ENCODE measurements around the gene CPNE5. TPM values are rescaled to one million over a fixed set of nuclear protein-coding genes. Genes with fewer than 3 reads are reported as not detected.

Gene CPNE5
- total RNA-seq, 1 donor from 2014 or later: 0.65 TPM

DNA sequence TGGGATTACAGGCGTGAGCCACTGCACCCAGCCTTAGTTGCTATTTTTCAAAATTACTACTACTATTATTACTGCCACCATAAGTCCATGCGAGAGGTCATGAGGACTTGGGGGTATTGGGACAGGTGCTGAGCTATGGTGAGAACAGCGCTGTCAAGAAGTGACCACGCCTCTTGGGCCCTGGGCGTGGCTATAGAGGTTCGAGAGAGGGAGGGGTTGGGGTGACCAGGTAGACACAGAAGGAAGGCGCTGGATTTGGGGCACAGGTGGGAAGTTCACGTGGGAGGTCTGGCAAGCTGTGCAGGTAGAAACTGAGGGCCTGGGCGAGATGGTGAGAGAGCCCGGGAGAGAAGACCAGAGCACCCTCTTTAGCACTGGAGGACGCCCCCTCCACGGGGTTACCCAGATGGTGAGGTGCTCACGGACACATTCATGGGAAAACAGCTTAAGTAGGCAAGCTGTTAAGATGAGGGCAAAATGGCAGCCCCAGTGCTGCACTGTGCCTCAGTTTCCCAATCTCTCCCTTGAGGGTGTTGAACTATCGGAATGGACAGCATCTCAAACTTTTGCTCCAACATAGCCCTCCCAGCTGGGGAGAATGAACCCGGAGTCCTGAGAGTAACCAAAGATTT lies 80.6 kb downstream of the CPNE5 start:
- peaks cover 2% of the 10 kb centered on the region for H3K36me3 Mint-ChIP-seq (ENCODE audit: low read depth)
- no peak overlapping the region for H3K4me3 Mint-ChIP-seq
- DNase-seq: no peak
- H3K27ac Mint-ChIP-seq: peak overlapping the region; percentile 50
- intact Hi-C loops (cut with micrococcal nuclease): loop anchor here (1.0 to 5.0 kb wide), 6 partner anchors 36 to 335 kb away; partner anchors contain the start of gene STK38
- no peaks in the 10 kb centered on the region for H3K9me3 Mint-ChIP-seq
- H3K4me1 Mint-ChIP-seq: peaks cover 53% of the 10 kb centered on the region
- H3K27me3 Mint-ChIP-seq: no peaks in the 10 kb centered on the region

DNA sequence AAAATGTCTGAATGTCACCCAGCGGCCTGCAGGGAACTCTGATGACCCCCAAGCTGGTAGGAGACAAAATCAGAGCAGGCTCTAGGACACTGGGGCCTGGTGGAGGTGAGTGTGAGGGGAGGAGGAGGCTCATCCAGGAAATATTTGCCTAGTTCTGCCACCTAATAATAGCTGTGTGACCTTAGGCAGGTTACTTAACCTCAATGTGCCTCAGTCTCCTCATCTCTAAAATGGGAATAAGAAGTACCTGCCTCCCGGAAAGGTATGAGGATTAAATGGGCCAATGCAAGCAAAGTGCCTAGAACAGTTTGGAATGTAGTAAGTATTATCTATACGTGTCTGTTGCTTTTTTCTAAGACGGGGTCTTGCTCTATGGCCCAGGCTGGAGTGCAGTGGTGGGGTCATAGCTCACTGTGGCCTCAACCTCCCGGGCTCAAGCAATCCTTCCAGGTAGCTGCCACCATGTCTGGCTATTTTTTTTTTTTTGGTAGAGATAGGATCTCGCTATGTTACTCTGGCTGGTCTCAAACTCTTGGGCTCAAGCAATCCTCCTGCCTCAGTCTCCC lies 81.2 kb downstream of the CPNE5 start:
- H3K4me3 Mint-ChIP-seq: no peak overlapping the region
- H3K4me1 Mint-ChIP-seq: peaks cover 59% of the 10 kb centered on the region
- intact Hi-C loops (cut with micrococcal nuclease): loop anchor here (5.0 kb wide), 2 partner anchors 36 to 211 kb away; partner anchors contain the start of gene STK38
- no peak for DNase-seq
- H3K36me3 Mint-ChIP-seq (ENCODE audit: low read depth): peaks cover 2% of the 10 kb centered on the region
- no peak overlapping the region for H3K27ac Mint-ChIP-seq
- H3K27me3 Mint-ChIP-seq: no peaks in the 10 kb centered on the region
- no peaks in the 10 kb centered on the region for H3K9me3 Mint-ChIP-seq

DNA sequence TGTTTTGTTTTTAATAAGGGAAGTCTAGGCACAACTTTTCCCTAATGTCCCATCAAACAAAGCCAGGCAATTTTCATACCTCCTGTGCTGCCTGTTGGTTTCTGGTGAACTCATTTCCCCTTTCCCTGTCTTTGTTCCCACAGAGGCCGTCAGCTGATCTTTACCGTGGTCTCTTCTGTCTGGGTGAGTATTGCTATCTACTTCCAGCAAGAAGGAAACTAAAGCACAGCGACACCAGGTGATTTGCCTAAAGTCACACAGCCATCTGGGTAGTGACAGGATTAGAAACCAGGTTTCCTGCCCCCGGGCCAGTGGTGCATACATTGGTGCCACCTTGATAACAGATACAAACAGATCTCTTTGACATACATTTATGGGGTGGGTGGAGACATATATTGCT lies 82.0 kb downstream of the CPNE5 start:
- Mint-ChIP-seq H3K9me3 (no peaks in the 10 kb centered on the region), H3K4me3 (no peak overlapping the region), H3K4me1 (peaks cover 66% of the 10 kb centered on the region)

GRCh38 chr6:36756786-36757185 lies 82.5 kb downstream of the CPNE5 start:
- Mint-ChIP-seq H3K4me1 (peaks cover 68% of the 10 kb centered on the region), H3K36me3 (ENCODE audit: low read depth) (peaks cover 2% of the 10 kb centered on the region), H3K27me3 (no peaks in the 10 kb centered on the region), H3K4me3 (peak overlapping the region; percentile 83), H3K27ac (peak overlapping the region; percentile 89), H3K9me3 (no peaks in the 10 kb centered on the region)
- no peak for DNase-seq
- intact Hi-C loops (cut with micrococcal nuclease): loop anchor here (5.0 kb wide), 2 partner anchors 34 to 209 kb away; partner anchors contain the start of gene STK38

More for the DNA sequence above, 82.0 kb downstream of the CPNE5 start:
- Mint-ChIP-seq H3K27ac (peak overlapping the region; percentile 4), H3K27me3 (no peaks in the 10 kb centered on the region), H3K36me3 (ENCODE audit: low read depth) (peaks cover 2% of the 10 kb centered on the region)
- peak; percentile 74 for DNase-seq
- intact Hi-C loops (cut with micrococcal nuclease): loop anchor here (5.0 kb wide), 2 partner anchors 35 to 210 kb away; partner anchors contain the start of gene STK38

GRCh38 chr6:36755435-36756348 lies 83.6 kb downstream of the CPNE5 start:
- H3K27me3 Mint-ChIP-seq: no peaks in the 10 kb centered on the region
- H3K36me3 Mint-ChIP-seq (ENCODE audit: low read depth): peaks cover 2% of the 10 kb centered on the region
- peak; percentile 93 for DNase-seq
- peaks cover 73% of the 10 kb centered on the region for H3K4me1 Mint-ChIP-seq
- intact Hi-C loops (cut with micrococcal nuclease): loop anchor here (1.0 to 5.0 kb wide), 4 partner anchors 33 to 208 kb away; partner anchors contain the start of gene STK38
- H3K4me3 Mint-ChIP-seq: peak overlapping the region; percentile 83
- no peaks in the 10 kb centered on the region for H3K9me3 Mint-ChIP-seq
- H3K27ac Mint-ChIP-seq: peak overlapping the region; percentile 89

DNA sequence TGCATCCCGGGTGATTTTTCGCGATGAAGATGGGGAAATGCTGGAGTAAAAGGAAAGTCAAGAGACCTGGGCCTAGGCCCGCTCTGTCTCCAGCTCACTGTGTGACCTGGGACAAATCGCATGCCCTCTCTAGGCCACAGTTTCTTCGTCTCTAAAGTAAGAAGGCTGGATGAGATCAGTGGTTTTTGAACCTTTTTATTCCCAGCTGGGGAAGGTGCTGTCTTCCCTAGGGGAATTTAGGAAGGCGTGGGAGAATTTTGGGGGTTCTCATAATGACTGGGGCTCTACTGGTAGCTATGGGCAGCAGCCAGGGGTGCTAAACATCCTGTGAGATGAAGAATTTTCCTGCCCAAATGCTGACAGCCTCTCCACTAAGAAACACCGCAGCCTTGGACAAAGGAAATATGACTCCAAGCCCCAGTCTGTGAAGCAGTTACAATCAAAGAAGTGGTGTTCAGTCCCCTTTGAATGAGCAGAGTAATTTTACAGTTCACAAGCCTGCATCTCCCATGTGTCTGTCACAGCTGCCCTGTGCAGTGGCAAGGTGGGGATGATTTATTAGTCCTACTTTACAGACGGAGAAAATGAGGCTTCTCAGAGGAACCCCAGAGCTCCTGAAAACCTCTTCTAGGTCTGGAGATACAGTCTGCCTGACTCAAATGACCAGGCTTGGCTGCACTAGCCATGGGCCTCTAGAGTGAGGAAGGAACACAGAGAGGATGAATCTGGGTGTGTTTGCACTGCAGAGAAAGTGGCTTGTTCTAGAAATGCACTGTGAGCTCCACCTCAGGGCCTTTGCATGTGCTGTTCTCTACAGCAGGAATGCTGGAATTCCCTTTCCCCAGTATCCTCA lies 84.4 kb downstream of the CPNE5 start:
- Mint-ChIP-seq H3K27me3 (no peaks in the 10 kb centered on the region), H3K4me3 (peak overlapping the region; percentile 83), H3K9me3 (no peaks in the 10 kb centered on the region), H3K4me1 (peaks cover 73% of the 10 kb centered on the region), H3K27ac (peak overlapping the region; percentile 89), H3K36me3 (ENCODE audit: low read depth) (peaks cover 2% of the 10 kb centered on the region)
- intact Hi-C loops (cut with micrococcal nuclease): loop anchor here (1.0 to 5.0 kb wide), 4 partner anchors 33 to 208 kb away; partner anchors contain the start of gene STK38
- no peak for DNase-seq

DNA sequence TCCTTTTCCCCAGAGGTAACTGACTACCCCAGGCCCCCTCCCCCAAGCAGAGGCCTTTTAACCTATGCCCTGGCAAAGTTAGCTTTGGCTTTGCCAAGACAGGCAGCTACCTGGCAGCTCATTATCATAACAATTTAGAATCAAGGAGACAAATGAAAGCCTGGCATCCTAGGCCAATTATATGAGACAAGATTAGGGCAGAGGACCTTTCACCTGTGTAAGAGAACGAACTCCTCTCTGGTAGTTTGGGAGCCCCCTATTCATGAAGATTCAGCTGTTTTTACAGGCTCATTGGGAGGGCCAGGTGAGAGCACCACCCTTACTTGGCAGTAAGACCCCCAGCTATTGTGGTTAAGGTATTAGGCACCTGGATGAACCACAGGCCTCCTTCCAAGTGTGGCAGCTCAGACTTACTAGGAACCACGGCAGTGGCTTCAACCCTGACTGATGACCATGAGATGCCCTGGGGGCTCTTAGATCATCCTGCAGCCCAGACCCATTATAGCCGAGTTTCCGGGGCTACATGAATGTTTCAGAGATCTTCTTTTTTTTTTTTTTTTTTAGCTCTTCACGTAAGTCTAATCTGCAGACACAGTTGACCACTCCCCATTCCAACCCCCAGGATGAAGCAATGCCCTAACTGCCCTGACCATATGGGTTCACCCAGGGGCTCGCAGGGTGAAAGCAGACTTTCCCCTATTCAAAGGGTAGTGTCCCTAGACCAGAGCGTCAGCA lies 85.4 kb downstream of the CPNE5 start:
- Mint-ChIP-seq H3K27me3 (no peaks in the 10 kb centered on the region), H3K4me1 (peaks cover 67% of the 10 kb centered on the region), H3K27ac (peak overlapping the region; percentile 89), H3K36me3 (ENCODE audit: low read depth) (peaks cover 2% of the 10 kb centered on the region), H3K4me3 (no peak overlapping the region), H3K9me3 (peaks cover 4% of the 10 kb centered on the region)
- intact Hi-C loops (cut with micrococcal nuclease): no loop called here
- no peak for DNase-seq

GRCh38 chr6:36752886-36753506 lies 86.2 kb downstream of the CPNE5 start:
- Mint-ChIP-seq H3K9me3 (peaks cover 4% of the 10 kb centered on the region), H3K36me3 (ENCODE audit: low read depth) (peaks cover 2% of the 10 kb centered on the region), H3K4me1 (peaks cover 60% of the 10 kb centered on the region), H3K4me3 (no peak overlapping the region), H3K27me3 (no peaks in the 10 kb centered on the region), H3K27ac (peak overlapping the region; percentile 92)
- intact Hi-C loops (cut with micrococcal nuclease): loop anchor here (1.0 kb wide), 1 partner anchor 18 kb away; no protein-coding TSS in a partner anchor
- peak; percentile 66 for DNase-seq

DNA sequence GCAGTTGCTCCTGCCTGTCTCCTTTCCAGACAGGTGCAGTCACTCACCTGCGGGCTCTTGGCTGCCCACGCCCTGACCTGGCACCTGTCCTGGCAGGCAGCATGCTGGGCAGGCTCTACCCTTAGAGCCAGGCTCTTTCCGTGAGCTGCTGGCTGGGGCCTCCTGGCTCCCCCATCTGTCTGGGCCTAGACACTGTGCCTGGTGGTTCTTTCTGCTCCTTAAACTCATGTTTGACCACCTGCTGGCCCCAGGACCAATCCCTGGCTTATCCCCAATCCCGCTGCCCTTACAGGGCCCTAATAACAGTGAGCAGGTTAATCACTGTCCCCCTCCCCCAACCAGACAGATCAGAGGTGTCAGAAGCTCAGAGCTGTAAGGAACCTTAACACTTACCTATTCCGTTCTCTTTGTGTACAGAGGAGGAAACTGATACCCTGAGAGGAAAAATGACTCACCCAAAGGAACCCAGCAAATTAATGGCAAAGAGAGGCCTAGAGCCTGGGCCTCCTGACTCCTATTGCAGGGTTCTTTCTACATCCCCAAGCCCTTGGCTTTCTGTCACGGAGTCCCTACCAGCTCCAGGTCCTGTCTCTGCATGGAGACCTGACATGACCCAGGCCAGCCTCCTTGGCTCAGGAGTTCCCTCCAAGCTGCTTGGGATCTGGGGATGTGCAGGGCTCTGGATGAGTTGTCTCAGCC lies 86.9 kb downstream of the CPNE5 start:
- Mint-ChIP-seq H3K27ac (peak overlapping the region; percentile 92), H3K4me1 (peaks cover 56% of the 10 kb centered on the region), H3K4me3 (peak overlapping the region; percentile 57), H3K36me3 (ENCODE audit: low read depth) (peaks cover 2% of the 10 kb centered on the region), H3K27me3 (no peaks in the 10 kb centered on the region), H3K9me3 (peaks cover 4% of the 10 kb centered on the region)
- peak; percentile 73 for DNase-seq
- intact Hi-C loops (cut with micrococcal nuclease): loop anchor here (1.0 kb wide), 1 partner anchor 17 kb away; no protein-coding TSS in a partner anchor

GRCh38 chr6:36751833-36752186 lies 87.4 kb downstream of the CPNE5 start:
- peaks cover 4% of the 10 kb centered on the region for H3K9me3 Mint-ChIP-seq
- H3K27me3 Mint-ChIP-seq: no peaks in the 10 kb centered on the region
- intact Hi-C loops (cut with micrococcal nuclease): loop anchor here (1.0 kb wide), 1 partner anchor 17 kb away; no protein-coding TSS in a partner anchor
- H3K36me3 Mint-ChIP-seq (ENCODE audit: low read depth): peaks cover 2% of the 10 kb centered on the region
- no peak overlapping the region for H3K4me3 Mint-ChIP-seq
- peaks cover 50% of the 10 kb centered on the region for H3K4me1 Mint-ChIP-seq
- no peak for DNase-seq
- peak overlapping the region; percentile 92 for H3K27ac Mint-ChIP-seq

DNA sequence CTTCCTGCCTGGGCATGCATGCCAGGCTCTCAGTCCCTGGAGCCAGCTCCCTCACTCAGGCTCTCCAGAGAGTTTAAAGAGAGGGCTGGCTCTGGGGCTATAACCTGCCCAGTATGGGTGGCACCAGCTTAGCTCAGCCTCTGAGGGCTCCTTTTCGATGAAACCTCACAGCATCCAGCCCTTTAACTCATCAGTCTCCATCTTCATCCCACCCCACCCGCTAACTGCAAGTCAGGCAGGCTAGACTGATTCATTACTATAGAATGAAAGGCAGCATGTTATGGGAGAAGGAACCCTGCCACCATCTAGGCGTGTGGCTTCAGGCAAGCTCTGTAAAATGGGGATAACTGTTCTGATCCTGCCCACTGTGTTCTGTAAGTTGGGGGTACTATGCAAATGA lies 88.2 kb downstream of the CPNE5 start:
- Mint-ChIP-seq H3K9me3 (peaks cover 4% of the 10 kb centered on the region), H3K27ac (peak overlapping the region; percentile 41), H3K27me3 (no peaks in the 10 kb centered on the region), H3K36me3 (ENCODE audit: low read depth) (peaks cover 2% of the 10 kb centered on the region), H3K4me3 (no peak overlapping the region), H3K4me1 (peaks cover 43% of the 10 kb centered on the region)
- no peak for DNase-seq
- intact Hi-C loops (cut with micrococcal nuclease): no loop called here

All from activated CD4-positive, alpha-beta T cell treated with anti-CD3 and anti-CD28 coated beads, Interleukin-2, amount 10 ng/mL, durations not matched to agents 24 days and 14 days (primary cell).